GM23248 (cell line): Measurements from ENCODE around the gene ZNF311. TPM values are rescaled to one million over a fixed set of nuclear protein-coding genes. Genes with fewer than 3 reads are reported as not detected.

Source experiments
- DNase-seq: peaks from one replicate; pipeline ENCODE4 v3.0.0-alpha.2; 2015
- H2AFZ ChIP-seq: fragments of 200-600 bp; sonication (generic); 2 replicates; pipeline ENCODE4 v1.6.1; 2016; ENCODE audit warnings: antibody characterized with exemption
- H3F3A ChIP-seq: fragments of 200-600 bp; sonication (generic); 2 replicates; pipeline ENCODE4 v1.6.1; 2016; ENCODE audit warnings: mild to moderate bottlenecking, antibody characterized with exemption, mixed run types; ENCODE audit not compliant: insufficient read depth
- H3K27ac ChIP-seq: fragments of 200-600 bp; sonication (generic); 2 replicates; pipeline ENCODE4 v1.5.1; 2016; ENCODE audit warnings: mild to moderate bottlenecking
- H3K27me3 ChIP-seq: fragments of 200-600 bp; sonication (generic); replicated peaks from 2 replicates; pipeline ENCODE4 v1.6.1; 2016; ENCODE audit warnings: mild to moderate bottlenecking; ENCODE audit not compliant: insufficient read depth
- H3K36me3 ChIP-seq: fragments of 200-600 bp; sonication (generic); 2 replicates; pipeline ENCODE4 v1.6.1; 2016; ENCODE audit warnings: low read depth, mild to moderate bottlenecking
- H3K4me1 ChIP-seq: fragments of 200-600 bp; sonication (generic); 2 replicates; pipeline ENCODE4 v1.6.1; 2016; ENCODE audit warnings: mild to moderate bottlenecking; ENCODE audit not compliant: insufficient read depth
- H3K4me2 ChIP-seq: fragments of 200-600 bp; sonication (generic); one replicate; pipeline ENCODE4 v1.6.1; 2016; ENCODE audit warnings: mild to moderate bottlenecking; ENCODE audit not compliant: unreplicated experiment
- H3K4me3 ChIP-seq: fragments of 200-600 bp; sonication (generic); 2 replicates; pipeline ENCODE4 v1.5.1; 2016; ENCODE audit warnings: mild to moderate bottlenecking
- H3K79me2 ChIP-seq: fragments of 200-600 bp; sonication (generic); 2 replicates; pipeline ENCODE4 v1.6.1; 2016; ENCODE audit warnings: mild to moderate bottlenecking; ENCODE audit not compliant: insufficient read depth
- H3K9ac ChIP-seq: fragments of 200-600 bp; sonication (generic); 2 replicates; pipeline ENCODE4 v1.6.1; 2016; ENCODE audit warnings: mild to moderate bottlenecking
- H3K9me2 ChIP-seq: fragments of 200-600 bp; sonication (generic); 2 replicates; pipeline ENCODE4 v1.6.1; 2016; ENCODE audit warnings: mixed run types, mild to moderate bottlenecking, moderate library complexity; ENCODE audit not compliant: insufficient read depth
- H3K9me3 ChIP-seq: fragments of 200-600 bp; sonication (generic); one replicate; pipeline ENCODE4 v1.6.1; 2017; ENCODE audit warnings: low read depth
- H4K20me1 ChIP-seq: fragments of 200-600 bp; sonication (generic); 2 replicates; pipeline ENCODE4 v1.6.0; 2016; ENCODE audit not compliant: insufficient read depth
- EZH2 ChIP-seq: fragments of 200-600 bp; sonication (generic); IDR thresholded peaks from 2 replicates; pipeline ENCODE4 v1.6.1; 2018; ENCODE audit warnings: antibody characterized with exemption, mild to moderate bottlenecking; ENCODE audit not compliant: insufficient read depth, poor library complexity, severe bottlenecking
- EZH2phosphoT487 ChIP-seq: fragments of 200-600 bp; sonication (generic); IDR thresholded peaks from 2 replicates; pipeline ENCODE4 v1.6.1; 2018; ENCODE audit warnings: antibody characterized with exemption, moderate library complexity, mild to moderate bottlenecking, low read depth; ENCODE audit not compliant: insufficient read depth
- WGBS, 2 experiments: methylation state at CpG; one replicate each; pipeline ENCODE4 v1.1.6; 2015 to 2017; ENCODE audit warnings: low lambda C conversion rate in 2 of 2, low coverage in 1 of 2; ENCODE audit errors: missing lambda C conversion rate in 2 of 2; 5-methylcytosine and 5-hydroxymethylcytosine counted together
- in situ Hi-C: fragments of 300-500 bp; cut with MboI; formaldehyde crosslinking; loops from 2 replicates; pipeline ENCODE4 v1.15.0; 2020
- polyA plus RNA-seq: library from polyadenylated mRNA; unstranded; fragments of >200 nt; fragmentation: Nextera tagmentation; extraction: Ambion mirVana; gene quantifications from 2 replicates; pipeline ENCODE4 v1.2.1, GENCODE V29; 2016
- total RNA-seq: library from RNA; depleted of rRNA; stranded (reverse); fragments of >200 nt; shearing (Covaris generic); gene quantifications from 2 replicates; pipeline ENCODE4 v1.2.3, GENCODE V29; 2014

ZNF311 gene
- total and polyA plus RNA-seq, 2 experiments from 2014 or later, result 0.54 to 0.93 TPM

GRCh38 chr6:29028821-29029220 is 23.7 kb upstream of the ZNF311 start:
- in situ Hi-C loops, result no loop called here
- H3K27ac ChIP-seq, result no peak overlapping the region
- 71 to 77% methylated on average over 13 of the region's 13 CpGs for WGBS, 2 experiments
- no peaks in the 10 kb centered on the region for H3K79me2 ChIP-seq
- H3K36me3 ChIP-seq, result no peaks in the 10 kb centered on the region
- H2AFZ ChIP-seq, result no peak overlapping the region
- no peak overlapping the region for H3K4me3 ChIP-seq
- H3K9ac ChIP-seq, result no peak overlapping the region
- no peaks in the 10 kb centered on the region for H3K9me2 ChIP-seq
- no peaks in the 10 kb centered on the region for H3K4me1 ChIP-seq
- H4K20me1 ChIP-seq, result no peaks in the 10 kb centered on the region
- no peak for TF ChIP-seq EZH2phosphoT487
- TF ChIP-seq EZH2, result no peak
- peaks cover 4% of the 10 kb centered on the region; the same call in 1 of the 2 replicates for H3K27me3 ChIP-seq
- no peak for DNase-seq
- no peaks in the 10 kb centered on the region for H3F3A ChIP-seq
- no peaks in the 10 kb centered on the region for H3K9me3 ChIP-seq
- no peak overlapping the region for H3K4me2 ChIP-seq

GRCh38 chr6:29025927-29026585 is 20.9 kb upstream of the ZNF311 start:
- 10% methylated on average over 2 of the region's 2 CpGs for WGBS, 2 experiments
- H3K9ac ChIP-seq, result no peak overlapping the region
- H3K4me3 ChIP-seq, result no peak overlapping the region
- no peak for DNase-seq
- no peaks in the 10 kb centered on the region for H3K9me3 ChIP-seq
- H4K20me1 ChIP-seq, result no peaks in the 10 kb centered on the region
- H3K4me1 ChIP-seq, result no peaks in the 10 kb centered on the region
- no peak for TF ChIP-seq EZH2
- TF ChIP-seq EZH2phosphoT487, result no peak
- H3K36me3 ChIP-seq, result no peaks in the 10 kb centered on the region
- in situ Hi-C loops, result no loop called here
- H3F3A ChIP-seq, result no peaks in the 10 kb centered on the region
- H3K27ac ChIP-seq, result no peak overlapping the region
- H2AFZ ChIP-seq, result no peak overlapping the region
- no peaks in the 10 kb centered on the region for H3K9me2 ChIP-seq
- no peaks in the 10 kb centered on the region for H3K79me2 ChIP-seq
- H3K27me3 ChIP-seq, result peaks cover 4% of the 10 kb centered on the region; the same call in 1 of the 2 replicates
- no peak overlapping the region for H3K4me2 ChIP-seq

- Histone ChIP-seq H3K4me1 (no peaks in the 10 kb centered on the region), H3K9me2 (no peaks in the 10 kb centered on the region), H3F3A (no peaks in the 10 kb centered on the region), H3K36me3 (no peaks in the 10 kb centered on the region), H3K4me3 (no peak overlapping the region), H3K27ac (no peak overlapping the region), H3K27me3 (peaks cover 4% of the 10 kb centered on the region; the same call in 1 of the 2 replicates), H4K20me1 (no peaks in the 10 kb centered on the region), H3K79me2 (no peaks in the 10 kb centered on the region), H3K9ac (no peak overlapping the region), H3K4me2 (no peak overlapping the region), H3K9me3 (no peaks in the 10 kb centered on the region), H2AFZ (no peak overlapping the region)
- TF ChIP-seq EZH2, result no peak
- TF ChIP-seq EZH2phosphoT487, result no peak
- WGBS, 2 experiments, result 19 to 21% methylated on average over 2 of the region's 2 CpGs
- DNase-seq, result no peak
- in situ Hi-C loops, result no loop called here
Measured at GRCh38 chr6:29021434-29021833, 16.3 kb upstream of the ZNF311 start.

- Histone ChIP-seq H3K4me1 (no peaks in the 10 kb centered on the region), H3K9me3 (no peaks in the 10 kb centered on the region), H2AFZ (no peak overlapping the region), H3K9ac (no peak overlapping the region), H3K27ac (no peak overlapping the region), H3K4me2 (no peak overlapping the region), H4K20me1 (no peaks in the 10 kb centered on the region), H3F3A (no peaks in the 10 kb centered on the region), H3K9me2 (no peaks in the 10 kb centered on the region), H3K27me3 (no peaks in the 10 kb centered on the region), H3K79me2 (no peaks in the 10 kb centered on the region), H3K36me3 (no peaks in the 10 kb centered on the region), H3K4me3 (no peak overlapping the region)
- in situ Hi-C loops, result loop anchor here (10.0 kb wide), 1 partner anchor 335 kb away; no protein-coding TSS in a partner anchor
- WGBS, 2 experiments, result 34 to 36% methylated on average over 2 of the region's 2 CpGs
- TF ChIP-seq EZH2 (no peak), EZH2phosphoT487 (no peak)
- DNase-seq, result no peak
Measured at GRCh38 chr6:29019629-29020028, 14.5 kb upstream of the ZNF311 start.

- Histone ChIP-seq H2AFZ (no peak overlapping the region), H3K4me2 (no peak overlapping the region), H4K20me1 (no peaks in the 10 kb centered on the region), H3K4me3 (no peak overlapping the region), H3K4me1 (no peaks in the 10 kb centered on the region), H3K36me3 (no peaks in the 10 kb centered on the region), H3F3A (no peaks in the 10 kb centered on the region), H3K79me2 (no peaks in the 10 kb centered on the region), H3K9me3 (no peaks in the 10 kb centered on the region), H3K27ac (no peak overlapping the region), H3K9ac (no peak overlapping the region), H3K9me2 (no peaks in the 10 kb centered on the region), H3K27me3 (0 out of 2 replicates have a peak, but pooled peaks cover 3% of the 10 kb centered on the region)
- TF ChIP-seq EZH2phosphoT487 (no peak), EZH2 (no peak)
- DNase-seq, result no peak
- in situ Hi-C loops, result loop anchor here (10.0 kb wide), 1 partner anchor 333 kb away; no protein-coding TSS in a partner anchor
- 15 to 19% methylated on average over 3 of the region's 3 CpGs for WGBS, 2 experiments
Measured at GRCh38 chr6:29017428-29017802, 12.3 kb upstream of the ZNF311 start.
